AG04449 (cell line): Measurements from ENCODE around the gene SLC25A33.

Experiments used
- CTCF ChIA-PET: fragments of 350-600 bp; formaldehyde crosslinking; extraction: SDS; loops from one replicate; lab custom pipeline; 2021; ENCODE audit warnings: antibody characterized with exemption; lab: Yijun Ruan, JAX
- POLR2A ChIA-PET: fragments of 400-600, 350-600 bp; formaldehyde crosslinking; extraction: SDS; loops from one replicate; lab custom pipeline; 2020; ENCODE audit warnings: antibody characterized with exemption, inconsistent platforms; lab: Yijun Ruan, JAX
- DNase-seq: peaks from one replicate; pipeline ENCODE4 v3.0.0-alpha.2; 2010; ENCODE audit warnings: low read depth, low spot score
- H3K4me3 ChIP-seq: 2 replicates; pipeline ENCODE4 v1.5.1; 2011; ENCODE audit warnings: low read depth, mild to moderate bottlenecking, control low read depth, low read length
- TF ChIP-seq, protein P1 (sequence below): IDR thresholded peaks from one replicate; pipeline ENCODE4 v1.5.1; 2011; ENCODE audit warnings: mild to moderate bottlenecking, moderate library complexity, low read length, control low read depth, inconsistent platforms; ENCODE audit not compliant: insufficient read depth; ENCODE audit errors: missing control alignments

Gene SLC25A33

DNA sequence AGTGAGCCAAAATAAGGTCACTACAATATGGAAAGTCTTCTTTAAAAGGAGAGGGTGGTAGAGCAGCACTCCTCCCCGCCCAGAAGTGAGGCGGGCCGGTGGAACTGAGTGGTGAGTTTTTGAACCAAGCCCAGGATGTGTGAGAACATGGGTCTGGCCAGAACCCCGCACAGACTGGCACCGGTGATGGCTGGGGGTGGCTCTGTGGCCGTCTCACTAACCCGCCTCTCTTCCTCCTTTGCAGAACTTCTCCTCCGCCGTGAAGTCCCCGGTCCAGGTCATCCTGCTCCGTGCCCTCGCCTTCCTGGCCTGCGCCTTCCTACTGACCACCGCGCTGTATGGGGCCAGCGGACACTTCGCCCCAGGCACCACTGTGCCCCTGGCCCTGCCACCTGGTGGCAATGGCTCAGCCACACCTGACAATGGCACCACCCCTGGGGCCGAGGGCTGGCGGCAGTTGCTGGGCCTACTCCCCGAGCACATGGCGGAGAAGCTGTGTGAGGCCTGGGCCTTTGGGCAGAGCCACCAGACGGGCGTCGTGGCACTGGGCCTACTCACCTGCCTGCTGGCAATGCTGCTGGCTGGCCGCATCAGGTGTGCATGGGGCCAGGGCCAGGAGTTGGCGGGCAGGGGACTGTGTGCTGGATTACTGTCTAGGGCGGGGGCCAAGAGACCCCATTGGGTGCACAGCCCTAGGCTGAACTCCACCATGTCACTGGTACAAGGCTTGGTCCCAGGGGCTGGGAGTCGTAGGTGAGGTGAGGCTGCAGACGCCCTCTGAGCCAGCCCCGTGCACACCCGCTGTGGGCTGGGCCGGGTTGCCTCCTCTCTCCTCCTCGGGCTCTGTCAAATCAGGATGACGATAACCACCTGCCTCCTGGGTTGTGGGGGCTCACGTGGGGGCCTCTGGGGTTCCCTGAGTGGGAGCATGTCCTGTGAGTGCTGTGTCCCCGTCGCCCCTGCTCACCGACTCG, 61.9 kb downstream of the SLC25A33 start:
- POLR2A ChIA-PET, result no interaction called here
- CTCF ChIA-PET, result no interaction called here
- no peak overlapping the region for H3K4me3 ChIP-seq
- no peak for DNase-seq
- TF ChIP-seq, protein P1, sequence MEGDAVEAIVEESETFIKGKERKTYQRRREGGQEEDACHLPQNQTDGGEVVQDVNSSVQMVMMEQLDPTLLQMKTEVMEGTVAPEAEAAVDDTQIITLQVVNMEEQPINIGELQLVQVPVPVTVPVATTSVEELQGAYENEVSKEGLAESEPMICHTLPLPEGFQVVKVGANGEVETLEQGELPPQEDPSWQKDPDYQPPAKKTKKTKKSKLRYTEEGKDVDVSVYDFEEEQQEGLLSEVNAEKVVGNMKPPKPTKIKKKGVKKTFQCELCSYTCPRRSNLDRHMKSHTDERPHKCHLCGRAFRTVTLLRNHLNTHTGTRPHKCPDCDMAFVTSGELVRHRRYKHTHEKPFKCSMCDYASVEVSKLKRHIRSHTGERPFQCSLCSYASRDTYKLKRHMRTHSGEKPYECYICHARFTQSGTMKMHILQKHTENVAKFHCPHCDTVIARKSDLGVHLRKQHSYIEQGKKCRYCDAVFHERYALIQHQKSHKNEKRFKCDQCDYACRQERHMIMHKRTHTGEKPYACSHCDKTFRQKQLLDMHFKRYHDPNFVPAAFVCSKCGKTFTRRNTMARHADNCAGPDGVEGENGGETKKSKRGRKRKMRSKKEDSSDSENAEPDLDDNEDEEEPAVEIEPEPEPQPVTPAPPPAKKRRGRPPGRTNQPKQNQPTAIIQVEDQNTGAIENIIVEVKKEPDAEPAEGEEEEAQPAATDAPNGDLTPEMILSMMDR, result no peak

DNA sequence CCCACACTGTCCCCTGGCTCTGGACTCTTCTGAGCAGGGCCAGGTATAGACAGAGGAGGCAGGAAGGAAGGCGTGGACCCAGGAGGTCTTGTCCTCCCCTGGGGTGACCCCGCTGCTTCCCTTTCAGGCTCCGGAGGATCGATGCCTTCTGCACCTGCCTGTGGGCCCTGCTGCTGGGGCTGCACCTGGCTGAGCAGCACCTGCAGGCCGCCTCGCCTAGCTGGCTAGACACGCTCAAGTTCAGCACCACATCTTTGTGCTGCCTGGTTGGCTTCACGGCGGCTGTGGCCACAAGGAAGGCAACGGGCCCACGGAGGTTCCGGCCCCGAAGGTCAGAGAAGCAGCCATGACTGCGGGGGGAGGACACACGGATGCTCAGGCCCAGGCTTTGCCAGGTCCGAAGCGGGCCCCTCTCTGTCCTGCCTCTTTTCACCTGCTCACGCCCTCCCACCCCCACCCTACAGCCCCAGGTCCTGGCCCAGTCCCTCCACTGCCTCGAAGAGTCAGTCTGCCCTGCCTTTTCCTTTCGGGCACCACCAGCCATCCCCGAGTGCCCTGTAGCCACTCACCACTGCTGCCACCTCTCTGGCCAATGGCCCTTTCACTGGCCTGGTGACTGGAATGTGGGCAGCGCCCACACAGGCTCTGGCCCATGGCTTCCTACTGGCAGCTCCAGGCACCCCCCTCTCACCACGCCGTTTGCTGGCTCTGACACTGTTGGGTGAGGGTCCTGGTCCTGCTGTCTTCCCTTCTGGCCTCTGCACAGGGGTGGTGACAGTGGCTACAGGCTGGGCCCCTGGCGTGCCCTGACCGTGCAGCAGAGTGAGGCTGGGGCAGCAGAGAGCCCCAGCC, 62.9 kb downstream of the SLC25A33 start:
- H3K4me3 ChIP-seq, result no peak overlapping the region
- TF ChIP-seq, protein P1, result no peak
- ChIA-PET POLR2A (no interaction called here), CTCF (interaction anchor here (1.4 kb wide), 1 partner anchor 313 kb away, joined by 3 read pairs; no protein-coding TSS in a partner anchor)
- no peak for DNase-seq

DNA sequence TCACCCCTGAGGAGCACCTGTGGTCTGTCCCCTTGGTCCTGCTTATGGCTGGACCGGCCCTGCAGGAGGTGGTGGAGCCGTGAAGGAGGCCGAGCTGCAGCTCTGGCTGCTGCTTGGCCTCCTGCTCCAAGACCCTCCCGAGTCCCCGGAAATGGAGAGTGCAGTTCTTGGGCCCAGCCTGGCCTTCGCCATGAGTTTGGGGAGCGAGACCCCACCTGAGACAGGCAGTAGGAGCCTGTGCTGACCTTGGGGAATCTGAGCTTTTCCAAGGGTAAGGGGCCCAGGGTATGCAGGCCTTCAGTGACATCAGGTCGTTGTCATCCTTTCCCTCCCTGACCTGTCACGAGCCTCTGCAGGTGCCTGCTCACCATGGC, 63.5 kb downstream of the SLC25A33 start:
- ChIA-PET CTCF (interaction anchor here (1.4 kb wide), 1 partner anchor 314 kb away, joined by 3 read pairs; no protein-coding TSS in a partner anchor), POLR2A (no interaction called here)
- H3K4me3 ChIP-seq, result no peak overlapping the region
- TF ChIP-seq, protein P1, result no peak
- no peak for DNase-seq

DNA sequence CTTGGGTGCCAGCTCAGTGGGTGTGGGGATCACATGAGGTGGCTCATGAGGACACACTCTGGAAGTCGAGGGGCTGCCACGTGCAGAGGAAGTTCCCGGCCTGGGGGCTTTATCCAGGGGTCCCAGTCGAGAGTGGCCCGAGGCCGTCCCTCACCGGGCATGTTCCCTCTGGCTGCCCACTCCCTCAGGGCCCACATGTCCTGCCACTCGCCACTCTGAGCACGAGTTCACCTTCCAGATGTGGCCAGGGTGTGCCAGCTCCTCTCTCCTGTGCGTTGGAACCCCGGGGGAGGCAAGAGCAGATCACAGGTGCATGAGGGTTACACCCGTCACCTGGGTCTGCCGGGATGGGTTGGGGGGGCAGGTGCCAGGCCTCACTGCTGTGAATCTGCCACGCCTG, 64.0 kb downstream of the SLC25A33 start:
- TF ChIP-seq, protein P1, result no peak
- CTCF ChIA-PET, result interaction anchor here (0.7 to 1.4 kb wide), 2 partner anchors 12 to 314 kb away, joined by 3 to 4 read pairs; no protein-coding TSS in a partner anchor
- POLR2A ChIA-PET, result no interaction called here
- no peak for DNase-seq
- no peak overlapping the region for H3K4me3 ChIP-seq

DNA sequence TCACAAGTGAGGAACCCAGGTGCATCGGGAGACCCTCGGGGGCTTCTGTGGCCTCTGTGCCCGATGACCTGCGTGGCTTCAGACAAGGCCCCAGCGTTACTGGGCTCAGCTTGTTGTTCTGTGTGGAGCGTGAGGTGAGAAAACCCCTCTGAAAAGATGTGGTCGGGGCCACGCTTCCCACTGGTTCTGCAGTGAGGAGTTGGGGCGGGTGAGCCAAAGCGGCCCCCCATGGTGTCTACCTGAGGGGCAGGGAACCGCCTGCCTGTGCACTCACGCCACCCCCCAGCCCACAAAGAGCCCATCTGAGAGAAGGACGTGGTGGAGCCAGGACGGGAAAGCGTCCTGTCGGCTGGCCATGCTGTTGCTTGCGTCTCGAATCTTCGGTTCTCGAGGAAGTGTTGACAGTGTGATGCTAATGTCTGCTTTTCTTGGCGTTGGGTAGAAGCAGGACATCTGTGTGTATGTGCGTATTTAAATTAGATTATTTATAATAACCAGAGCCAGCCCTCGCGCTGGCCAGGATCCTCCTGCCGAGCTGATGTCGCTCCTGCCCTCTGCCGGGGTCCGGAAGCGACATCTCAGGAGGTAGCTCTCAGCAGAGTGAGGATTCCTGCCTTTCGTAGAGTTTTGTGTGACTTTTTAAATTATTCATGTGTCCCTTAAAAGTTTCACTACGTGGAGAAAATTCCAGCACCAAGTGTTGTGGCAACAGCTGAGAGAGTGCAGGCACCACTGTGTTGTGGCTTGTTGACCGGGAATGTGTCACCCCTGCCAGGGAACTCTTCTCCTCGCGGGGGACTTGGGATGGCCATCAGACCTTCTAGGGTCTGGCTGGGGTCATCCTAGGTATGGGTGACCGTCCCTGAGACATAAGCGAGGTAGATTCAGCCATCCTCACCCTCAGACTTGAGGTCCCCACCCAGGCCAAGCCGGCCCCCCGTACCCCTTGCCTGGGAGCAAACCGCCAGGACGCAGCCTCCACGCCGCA, 64.8 kb downstream of the SLC25A33 start:
- ChIA-PET POLR2A (no interaction called here), CTCF (interaction anchor here (0.7 to 1.4 kb wide), 2 partner anchors 12 to 315 kb away, joined by 3 to 4 read pairs; no protein-coding TSS in a partner anchor)
- no peak for DNase-seq
- no peak overlapping the region for H3K4me3 ChIP-seq
- TF ChIP-seq, protein P1, result no peak
